ENCODE measurements around the gene ETFA. TPM values are rescaled to one million over a fixed set of nuclear protein-coding genes. Genes with fewer than 3 reads are reported as not detected.
A peak's percentile ranks its signal among the peaks of the same experiment; 100 is the strongest.

Gene ETFA
- total RNA-seq, 1 experiment from 2014 or later, result 84.4 TPM

DNA sequence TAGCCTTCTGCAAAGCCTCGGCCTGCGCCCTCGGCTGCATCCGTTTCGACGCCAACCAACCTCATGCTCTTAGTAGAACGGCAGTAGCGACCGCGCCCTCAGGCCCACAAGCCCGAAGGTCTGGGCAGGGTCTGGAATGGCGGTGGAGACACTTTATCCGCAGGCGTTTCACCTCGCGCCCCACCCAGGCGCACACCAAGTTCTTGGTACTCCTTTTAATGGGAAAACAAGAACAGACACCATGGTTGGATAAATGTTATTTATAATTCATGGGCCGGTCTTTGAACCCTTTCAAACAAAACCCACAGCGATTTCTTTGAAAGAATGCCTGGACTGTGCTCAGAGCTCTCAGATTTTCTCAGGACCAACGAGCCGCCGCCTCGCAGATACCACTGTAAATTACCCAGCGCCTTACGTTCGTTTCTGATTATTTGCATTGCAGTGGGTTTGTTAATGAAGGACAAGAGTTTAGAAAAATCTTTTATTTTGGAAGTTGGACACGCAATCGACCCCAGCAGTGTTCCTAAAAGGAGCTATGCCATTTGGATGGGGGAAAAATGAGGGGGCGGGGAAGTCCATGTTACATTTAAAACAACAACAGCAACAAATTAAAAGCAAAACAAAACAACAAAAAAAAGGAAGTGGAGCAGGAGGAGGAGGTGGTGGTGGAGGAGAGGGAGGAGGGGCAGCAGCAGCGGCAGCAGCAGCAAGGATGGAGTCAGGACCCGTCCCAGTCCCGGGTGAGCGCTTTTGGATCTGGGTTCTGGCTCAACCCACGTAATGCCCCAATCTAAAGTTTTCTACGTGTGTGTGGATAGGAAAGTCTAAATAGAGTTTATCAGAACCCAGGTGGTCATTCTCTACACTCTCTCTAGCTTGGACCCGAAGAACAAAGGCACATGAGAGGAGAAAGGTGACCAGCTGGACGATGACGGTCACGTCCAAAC lies 24.3 kb upstream of the ETFA start (continued):
- TF ChIP-seq EMX1 (CRISPR knock-in tag; IDR thresholded peaks at IDR 0.05), result no peak
- TF ChIP-seq ZBTB21 (CRISPR knock-in tag; IDR thresholded peaks at IDR 0.05; ENCODE audit: borderline replicate concordance), result no peak
- TF ChIP-seq, protein P1, sequence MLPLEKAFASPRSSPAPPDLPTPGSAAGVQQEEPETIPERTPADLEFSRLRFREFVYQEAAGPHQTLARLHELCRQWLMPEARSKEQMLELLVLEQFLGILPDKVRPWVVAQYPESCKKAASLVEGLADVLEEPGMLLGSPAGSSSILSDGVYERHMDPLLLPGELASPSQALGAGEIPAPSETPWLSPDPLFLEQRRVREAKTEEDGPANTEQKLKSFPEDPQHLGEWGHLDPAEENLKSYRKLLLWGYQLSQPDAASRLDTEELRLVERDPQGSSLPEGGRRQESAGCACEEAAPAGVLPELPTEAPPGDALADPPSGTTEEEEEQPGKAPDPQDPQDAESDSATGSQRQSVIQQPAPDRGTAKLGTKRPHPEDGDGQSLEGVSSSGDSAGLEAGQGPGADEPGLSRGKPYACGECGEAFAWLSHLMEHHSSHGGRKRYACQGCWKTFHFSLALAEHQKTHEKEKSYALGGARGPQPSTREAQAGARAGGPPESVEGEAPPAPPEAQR (CRISPR knock-in tag; IDR thresholded peaks at IDR 0.05), result no peak
- no peak for TF ChIP-seq FOXJ3 (CRISPR knock-in tag; IDR thresholded peaks at IDR 0.05; ENCODE audit: borderline replicate concordance)
- TF ChIP-seq JAZF1 (CRISPR knock-in tag; IDR thresholded peaks at IDR 0.05), result no peak
- TF ChIP-seq SP1 (CRISPR knock-in tag; conservative IDR thresholded peaks at IDR 0.05), result no peak; the same call in 1 of the 2 replicates
- TF ChIP-seq, protein P2, sequence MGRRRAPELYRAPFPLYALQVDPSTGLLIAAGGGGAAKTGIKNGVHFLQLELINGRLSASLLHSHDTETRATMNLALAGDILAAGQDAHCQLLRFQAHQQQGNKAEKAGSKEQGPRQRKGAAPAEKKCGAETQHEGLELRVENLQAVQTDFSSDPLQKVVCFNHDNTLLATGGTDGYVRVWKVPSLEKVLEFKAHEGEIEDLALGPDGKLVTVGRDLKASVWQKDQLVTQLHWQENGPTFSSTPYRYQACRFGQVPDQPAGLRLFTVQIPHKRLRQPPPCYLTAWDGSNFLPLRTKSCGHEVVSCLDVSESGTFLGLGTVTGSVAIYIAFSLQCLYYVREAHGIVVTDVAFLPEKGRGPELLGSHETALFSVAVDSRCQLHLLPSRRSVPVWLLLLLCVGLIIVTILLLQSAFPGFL (CRISPR knock-in tag; IDR thresholded peaks at IDR 0.05; ENCODE audit: borderline replicate concordance), result no peak
- TF ChIP-seq, protein P3, sequence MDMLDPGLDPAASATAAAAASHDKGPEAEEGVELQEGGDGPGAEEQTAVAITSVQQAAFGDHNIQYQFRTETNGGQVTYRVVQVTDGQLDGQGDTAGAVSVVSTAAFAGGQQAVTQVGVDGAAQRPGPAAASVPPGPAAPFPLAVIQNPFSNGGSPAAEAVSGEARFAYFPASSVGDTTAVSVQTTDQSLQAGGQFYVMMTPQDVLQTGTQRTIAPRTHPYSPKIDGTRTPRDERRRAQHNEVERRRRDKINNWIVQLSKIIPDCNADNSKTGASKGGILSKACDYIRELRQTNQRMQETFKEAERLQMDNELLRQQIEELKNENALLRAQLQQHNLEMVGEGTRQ (CRISPR knock-in tag; IDR thresholded peaks at IDR 0.05), result no peak
- TF ChIP-seq, protein P4, sequence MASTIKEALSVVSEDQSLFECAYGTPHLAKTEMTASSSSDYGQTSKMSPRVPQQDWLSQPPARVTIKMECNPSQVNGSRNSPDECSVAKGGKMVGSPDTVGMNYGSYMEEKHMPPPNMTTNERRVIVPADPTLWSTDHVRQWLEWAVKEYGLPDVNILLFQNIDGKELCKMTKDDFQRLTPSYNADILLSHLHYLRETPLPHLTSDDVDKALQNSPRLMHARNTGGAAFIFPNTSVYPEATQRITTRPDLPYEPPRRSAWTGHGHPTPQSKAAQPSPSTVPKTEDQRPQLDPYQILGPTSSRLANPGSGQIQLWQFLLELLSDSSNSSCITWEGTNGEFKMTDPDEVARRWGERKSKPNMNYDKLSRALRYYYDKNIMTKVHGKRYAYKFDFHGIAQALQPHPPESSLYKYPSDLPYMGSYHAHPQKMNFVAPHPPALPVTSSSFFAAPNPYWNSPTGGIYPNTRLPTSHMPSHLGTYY (CRISPR knock-in tag; IDR thresholded peaks at IDR 0.05), result no peak
- TF ChIP-seq OVOL2 (CRISPR knock-in tag; IDR thresholded peaks at IDR 0.05; ENCODE audit: borderline replicate concordance), result no peak
- TF ChIP-seq ZNF671 (CRISPR knock-in tag; IDR thresholded peaks at IDR 0.05), result no peak
- TF ChIP-seq MYBL2 (CRISPR knock-in tag; IDR thresholded peaks at IDR 0.05), result peak; percentile 84; the same call in 1 of the 2 replicates
- no peak for TF ChIP-seq NR1H2 (CRISPR knock-in tag; IDR thresholded peaks at IDR 0.05)
- TF ChIP-seq, protein P5, sequence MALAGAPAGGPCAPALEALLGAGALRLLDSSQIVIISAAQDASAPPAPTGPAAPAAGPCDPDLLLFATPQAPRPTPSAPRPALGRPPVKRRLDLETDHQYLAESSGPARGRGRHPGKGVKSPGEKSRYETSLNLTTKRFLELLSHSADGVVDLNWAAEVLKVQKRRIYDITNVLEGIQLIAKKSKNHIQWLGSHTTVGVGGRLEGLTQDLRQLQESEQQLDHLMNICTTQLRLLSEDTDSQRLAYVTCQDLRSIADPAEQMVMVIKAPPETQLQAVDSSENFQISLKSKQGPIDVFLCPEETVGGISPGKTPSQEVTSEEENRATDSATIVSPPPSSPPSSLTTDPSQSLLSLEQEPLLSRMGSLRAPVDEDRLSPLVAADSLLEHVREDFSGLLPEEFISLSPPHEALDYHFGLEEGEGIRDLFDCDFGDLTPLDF (CRISPR knock-in tag; IDR thresholded peaks at IDR 0.05), result no peak
- no peak for TF ChIP-seq CREM (CRISPR knock-in tag; IDR thresholded peaks at IDR 0.05)
- TF ChIP-seq, protein P6, sequence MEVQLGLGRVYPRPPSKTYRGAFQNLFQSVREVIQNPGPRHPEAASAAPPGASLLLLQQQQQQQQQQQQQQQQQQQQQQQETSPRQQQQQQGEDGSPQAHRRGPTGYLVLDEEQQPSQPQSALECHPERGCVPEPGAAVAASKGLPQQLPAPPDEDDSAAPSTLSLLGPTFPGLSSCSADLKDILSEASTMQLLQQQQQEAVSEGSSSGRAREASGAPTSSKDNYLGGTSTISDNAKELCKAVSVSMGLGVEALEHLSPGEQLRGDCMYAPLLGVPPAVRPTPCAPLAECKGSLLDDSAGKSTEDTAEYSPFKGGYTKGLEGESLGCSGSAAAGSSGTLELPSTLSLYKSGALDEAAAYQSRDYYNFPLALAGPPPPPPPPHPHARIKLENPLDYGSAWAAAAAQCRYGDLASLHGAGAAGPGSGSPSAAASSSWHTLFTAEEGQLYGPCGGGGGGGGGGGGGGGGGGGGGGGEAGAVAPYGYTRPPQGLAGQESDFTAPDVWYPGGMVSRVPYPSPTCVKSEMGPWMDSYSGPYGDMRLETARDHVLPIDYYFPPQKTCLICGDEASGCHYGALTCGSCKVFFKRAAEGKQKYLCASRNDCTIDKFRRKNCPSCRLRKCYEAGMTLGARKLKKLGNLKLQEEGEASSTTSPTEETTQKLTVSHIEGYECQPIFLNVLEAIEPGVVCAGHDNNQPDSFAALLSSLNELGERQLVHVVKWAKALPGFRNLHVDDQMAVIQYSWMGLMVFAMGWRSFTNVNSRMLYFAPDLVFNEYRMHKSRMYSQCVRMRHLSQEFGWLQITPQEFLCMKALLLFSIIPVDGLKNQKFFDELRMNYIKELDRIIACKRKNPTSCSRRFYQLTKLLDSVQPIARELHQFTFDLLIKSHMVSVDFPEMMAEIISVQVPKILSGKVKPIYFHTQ (CRISPR knock-in tag; IDR thresholded peaks at IDR 0.05), result no peak
- TF ChIP-seq CREB1 (CRISPR knock-in tag; IDR thresholded peaks at IDR 0.05), result peak; percentile 85
- TF ChIP-seq SOX15 (CRISPR knock-in tag; IDR thresholded peaks at IDR 0.05), result no peak
- peak; percentile 58; the same call in 1 of the 2 replicates for TF ChIP-seq SMAD4 (CRISPR knock-in tag; IDR thresholded peaks at IDR 0.05)
- TF ChIP-seq, protein P7, sequence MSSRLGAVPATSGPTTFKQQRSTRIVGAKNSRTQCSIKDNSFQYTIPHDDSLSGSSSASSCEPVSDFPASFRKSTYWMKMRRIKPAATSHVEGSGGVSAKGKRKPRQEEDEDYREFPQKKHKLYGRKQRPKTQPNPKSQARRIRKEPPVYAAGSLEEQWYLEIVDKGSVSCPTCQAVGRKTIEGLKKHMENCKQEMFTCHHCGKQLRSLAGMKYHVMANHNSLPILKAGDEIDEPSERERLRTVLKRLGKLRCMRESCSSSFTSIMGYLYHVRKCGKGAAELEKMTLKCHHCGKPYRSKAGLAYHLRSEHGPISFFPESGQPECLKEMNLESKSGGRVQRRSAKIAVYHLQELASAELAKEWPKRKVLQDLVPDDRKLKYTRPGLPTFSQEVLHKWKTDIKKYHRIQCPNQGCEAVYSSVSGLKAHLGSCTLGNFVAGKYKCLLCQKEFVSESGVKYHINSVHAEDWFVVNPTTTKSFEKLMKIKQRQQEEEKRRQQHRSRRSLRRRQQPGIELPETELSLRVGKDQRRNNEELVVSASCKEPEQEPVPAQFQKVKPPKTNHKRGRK (CRISPR knock-in tag; IDR thresholded peaks at IDR 0.05; ENCODE audit: borderline replicate concordance), result no peak
- no peak for TF ChIP-seq NR2C2 (CRISPR knock-in tag; IDR thresholded peaks at IDR 0.05)
- TF ChIP-seq, protein P8, sequence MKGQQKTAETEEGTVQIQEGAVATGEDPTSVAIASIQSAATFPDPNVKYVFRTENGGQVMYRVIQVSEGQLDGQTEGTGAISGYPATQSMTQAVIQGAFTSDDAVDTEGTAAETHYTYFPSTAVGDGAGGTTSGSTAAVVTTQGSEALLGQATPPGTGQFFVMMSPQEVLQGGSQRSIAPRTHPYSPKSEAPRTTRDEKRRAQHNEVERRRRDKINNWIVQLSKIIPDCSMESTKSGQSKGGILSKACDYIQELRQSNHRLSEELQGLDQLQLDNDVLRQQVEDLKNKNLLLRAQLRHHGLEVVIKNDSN (CRISPR knock-in tag; IDR thresholded peaks at IDR 0.05), result peak; percentile 41; the same call in 1 of the 2 replicates
- TF ChIP-seq NFATC4 (CRISPR knock-in tag; IDR thresholded peaks at IDR 0.05), result no peak
- TF ChIP-seq, protein P9, sequence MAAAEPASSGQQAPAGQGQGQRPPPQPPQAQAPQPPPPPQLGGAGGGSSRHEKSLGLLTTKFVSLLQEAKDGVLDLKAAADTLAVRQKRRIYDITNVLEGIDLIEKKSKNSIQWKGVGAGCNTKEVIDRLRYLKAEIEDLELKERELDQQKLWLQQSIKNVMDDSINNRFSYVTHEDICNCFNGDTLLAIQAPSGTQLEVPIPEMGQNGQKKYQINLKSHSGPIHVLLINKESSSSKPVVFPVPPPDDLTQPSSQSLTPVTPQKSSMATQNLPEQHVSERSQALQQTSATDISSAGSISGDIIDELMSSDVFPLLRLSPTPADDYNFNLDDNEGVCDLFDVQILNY (CRISPR knock-in tag; IDR thresholded peaks at IDR 0.05), result peak; percentile 41; the same call in 1 of the 2 replicates
- peak; percentile 82 for TF ChIP-seq ZNF232 (CRISPR knock-in tag; IDR thresholded peaks at IDR 0.05)
